ENCODE measurements around the gene NCAM2.

- no peak for TF ChIP-seq POLR2A (IDR thresholded peaks at IDR 0.05; ENCODE audit: low read depth)
- TF ChIP-seq, protein P1, sequence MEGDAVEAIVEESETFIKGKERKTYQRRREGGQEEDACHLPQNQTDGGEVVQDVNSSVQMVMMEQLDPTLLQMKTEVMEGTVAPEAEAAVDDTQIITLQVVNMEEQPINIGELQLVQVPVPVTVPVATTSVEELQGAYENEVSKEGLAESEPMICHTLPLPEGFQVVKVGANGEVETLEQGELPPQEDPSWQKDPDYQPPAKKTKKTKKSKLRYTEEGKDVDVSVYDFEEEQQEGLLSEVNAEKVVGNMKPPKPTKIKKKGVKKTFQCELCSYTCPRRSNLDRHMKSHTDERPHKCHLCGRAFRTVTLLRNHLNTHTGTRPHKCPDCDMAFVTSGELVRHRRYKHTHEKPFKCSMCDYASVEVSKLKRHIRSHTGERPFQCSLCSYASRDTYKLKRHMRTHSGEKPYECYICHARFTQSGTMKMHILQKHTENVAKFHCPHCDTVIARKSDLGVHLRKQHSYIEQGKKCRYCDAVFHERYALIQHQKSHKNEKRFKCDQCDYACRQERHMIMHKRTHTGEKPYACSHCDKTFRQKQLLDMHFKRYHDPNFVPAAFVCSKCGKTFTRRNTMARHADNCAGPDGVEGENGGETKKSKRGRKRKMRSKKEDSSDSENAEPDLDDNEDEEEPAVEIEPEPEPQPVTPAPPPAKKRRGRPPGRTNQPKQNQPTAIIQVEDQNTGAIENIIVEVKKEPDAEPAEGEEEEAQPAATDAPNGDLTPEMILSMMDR (IDR thresholded peaks at IDR 0.05): no peak
- no peak for TF ChIP-seq EP300 (IDR thresholded peaks at IDR 0.05)
Measured at GRCh38 chr21:21464684-21465083, 466.5 kb downstream of the NCAM2 start.

All from esophagus muscularis mucosa (tissue), 4 donors.